Activated CD4-positive, CD25-positive, alpha-beta regulatory T cell treated with anti-CD3 and anti-CD28 coated beads, Interleukin-2, amount 50 U/mL, for 16 hours (primary cell): ENCODE data around the gene TSPAN16.

Source experiments
- DNase-seq: peaks from one replicate; pipeline ENCODE4 v3.0.0-alpha.2; 2020; ENCODE audit warnings: low read depth, low spot score

The TSPAN16 gene, protein sequence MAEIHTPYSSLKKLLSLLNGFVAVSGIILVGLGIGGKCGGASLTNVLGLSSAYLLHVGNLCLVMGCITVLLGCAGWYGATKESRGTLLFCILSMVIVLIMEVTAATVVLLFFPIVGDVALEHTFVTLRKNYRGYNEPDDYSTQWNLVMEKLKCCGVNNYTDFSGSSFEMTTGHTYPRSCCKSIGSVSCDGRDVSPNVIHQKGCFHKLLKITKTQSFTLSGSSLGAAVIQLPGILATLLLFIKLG

DNA sequence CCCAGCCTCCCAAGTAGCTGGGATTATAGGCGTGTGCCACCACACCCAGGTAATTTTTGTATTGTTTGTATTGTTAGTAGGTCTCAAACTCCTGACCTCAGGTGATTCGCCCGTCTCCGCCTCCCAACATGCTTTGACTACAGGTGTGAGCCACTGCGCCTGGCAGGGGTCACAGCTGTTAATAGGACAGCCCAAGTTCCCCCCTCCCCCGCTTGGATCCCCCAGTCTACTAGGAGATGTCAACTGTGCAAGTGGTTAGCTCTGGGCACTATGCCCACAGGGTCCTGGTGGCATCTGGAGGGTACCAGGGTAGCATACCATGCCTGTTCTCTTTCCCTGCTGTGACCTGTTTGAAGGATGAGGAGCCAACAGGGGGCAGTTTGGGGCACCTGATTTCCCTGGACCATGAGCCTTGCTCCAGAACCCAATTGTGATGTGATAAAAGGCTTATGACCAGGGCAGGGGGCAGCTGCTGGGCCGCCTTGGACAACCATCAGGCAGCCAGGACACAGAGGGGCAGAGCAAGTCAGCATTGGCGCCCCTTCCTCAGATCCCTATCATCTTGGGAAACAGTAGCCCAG lies at the start of gene TSPAN16:
TSPAN16 (plus strand) TSS at position 496 of the 581 bp plus-strand sequence. CDS start 138 bp downstream, outside the sequence.
- no peak for DNase-seq

DNA sequence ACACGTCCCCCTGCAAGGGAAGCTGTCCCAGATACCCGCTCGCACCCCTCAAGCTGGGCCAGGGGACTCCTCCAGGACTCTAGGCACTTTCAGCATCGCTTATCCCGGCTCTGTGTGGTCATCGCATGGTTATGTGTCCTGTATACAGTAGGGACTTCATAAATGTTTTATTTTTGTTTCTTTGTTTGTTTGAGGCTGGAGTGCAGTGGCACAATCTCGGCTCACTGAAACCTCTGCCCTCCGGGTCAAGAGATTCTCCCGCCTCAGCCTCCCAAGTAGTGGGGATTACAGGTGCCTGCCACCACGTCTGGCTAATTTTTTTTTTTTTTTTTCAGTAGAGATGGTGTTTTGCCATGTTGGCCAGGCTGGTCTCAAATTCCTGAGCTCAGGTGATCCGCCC lies 49.0 kb upstream of the TSPAN16 start:
- no peak for DNase-seq

DNA sequence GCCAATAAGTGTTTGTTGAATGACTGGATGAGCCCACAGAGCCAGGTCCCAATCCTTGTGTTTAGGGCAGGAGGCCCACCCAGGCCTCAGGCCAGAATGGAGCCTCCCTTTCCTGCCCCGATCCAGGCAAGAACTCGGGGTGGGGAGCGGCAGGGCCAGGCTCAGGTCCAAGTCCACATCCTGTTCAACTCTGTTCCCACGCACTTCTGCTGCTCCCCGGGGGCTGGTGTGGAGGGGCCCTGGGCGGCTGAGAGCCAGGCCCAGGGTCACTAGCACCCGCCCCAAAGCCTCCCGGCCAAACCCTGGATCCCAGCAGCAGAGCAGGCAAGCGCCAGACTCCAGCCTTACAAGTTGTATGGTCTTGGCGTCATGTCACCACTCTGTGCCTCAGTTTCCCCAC lies 48.6 kb upstream of the TSPAN16 start:
- DNase-seq = no peak

DNA sequence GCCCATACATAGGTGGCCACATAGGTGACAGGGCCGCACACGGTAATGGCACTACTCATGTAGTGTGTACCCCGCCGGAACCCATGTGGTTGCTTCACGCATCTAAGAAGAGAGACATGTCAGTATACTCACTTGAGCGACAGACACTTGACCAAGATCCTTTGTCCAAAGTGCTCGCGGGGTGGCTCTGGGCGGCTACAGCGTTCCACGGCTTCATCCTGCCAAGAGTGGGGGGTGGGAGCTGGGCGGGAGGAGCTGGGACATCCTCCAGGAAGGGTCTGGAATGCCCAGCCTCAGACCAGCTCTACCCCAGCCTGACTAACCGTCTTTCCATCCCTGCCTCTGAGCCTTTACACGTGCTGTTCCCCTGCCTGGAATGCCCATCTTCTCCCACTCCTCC lies 48.0 kb upstream of the TSPAN16 start:
- DNase-seq = no peak

DNA sequence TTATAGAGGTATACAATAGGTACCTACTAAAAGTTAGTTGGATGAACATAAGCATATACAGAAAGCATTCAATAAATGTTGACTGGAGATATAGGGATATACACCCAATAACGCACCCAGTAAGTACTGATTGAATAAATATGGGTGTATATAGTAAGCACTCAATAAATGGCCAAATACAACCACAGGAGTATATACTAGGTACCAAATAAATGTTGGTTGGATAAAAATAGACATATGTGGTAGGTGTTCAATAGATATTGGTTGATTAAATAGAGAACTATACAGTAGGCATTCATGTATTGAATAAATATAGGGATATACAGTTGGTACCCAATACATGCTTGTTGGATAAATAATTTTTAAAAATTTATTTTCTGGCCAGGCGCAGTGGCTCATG lies 47.1 kb upstream of the TSPAN16 start:
- DNase-seq = no peak

DNA sequence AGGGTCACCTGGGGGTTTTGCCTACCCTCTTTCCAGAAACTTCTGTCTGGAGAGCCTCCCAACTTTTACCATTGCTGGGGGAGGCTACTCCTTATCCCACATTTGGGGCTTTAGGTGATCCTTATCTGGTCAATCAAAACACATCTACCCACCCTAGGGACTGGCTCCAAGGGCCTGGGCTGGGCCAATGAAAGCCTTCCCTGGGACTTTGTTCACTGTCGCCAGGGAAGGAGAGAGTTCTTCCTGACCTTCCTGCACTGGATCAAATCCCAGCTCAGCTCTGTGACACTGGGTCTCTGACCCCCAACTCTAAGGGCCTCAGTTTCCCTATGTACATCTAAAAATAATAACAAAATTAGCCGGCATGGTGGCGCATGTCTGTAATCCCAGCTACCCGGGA lies 44.7 kb upstream of the TSPAN16 start:
- DNase-seq = no peak

DNA sequence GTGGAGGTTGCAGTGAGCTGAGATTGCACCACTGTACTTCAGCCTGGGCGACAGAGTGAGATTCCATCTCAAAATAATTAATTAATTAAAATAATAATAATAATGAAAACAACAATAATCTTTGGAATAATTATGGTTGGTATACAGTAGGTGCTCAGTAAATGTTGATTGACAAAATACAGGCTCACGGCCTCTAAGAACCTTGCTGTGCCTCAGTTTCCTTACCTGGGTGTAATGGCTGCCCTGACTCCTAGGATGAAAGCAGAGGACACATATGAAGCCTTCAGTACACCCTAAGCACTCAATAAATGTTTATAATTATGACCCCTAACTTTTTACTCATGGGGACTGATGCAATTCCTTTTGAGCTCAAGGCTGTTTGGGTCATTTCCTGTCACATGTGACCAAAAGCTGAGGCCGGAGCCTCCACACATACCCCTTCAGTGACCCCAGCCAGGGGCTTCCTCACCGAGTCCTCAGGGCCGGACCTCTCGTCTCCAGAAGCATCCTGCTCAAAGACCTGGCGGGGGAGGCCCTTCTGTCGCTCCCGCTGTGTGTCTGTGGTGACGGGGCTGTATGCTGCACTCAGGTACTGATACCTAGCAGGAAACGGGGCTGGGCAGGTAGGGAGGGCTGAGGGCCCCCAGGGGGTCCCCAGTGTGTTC lies 44.2 kb upstream of the TSPAN16 start:
- no peak for DNase-seq

DNA sequence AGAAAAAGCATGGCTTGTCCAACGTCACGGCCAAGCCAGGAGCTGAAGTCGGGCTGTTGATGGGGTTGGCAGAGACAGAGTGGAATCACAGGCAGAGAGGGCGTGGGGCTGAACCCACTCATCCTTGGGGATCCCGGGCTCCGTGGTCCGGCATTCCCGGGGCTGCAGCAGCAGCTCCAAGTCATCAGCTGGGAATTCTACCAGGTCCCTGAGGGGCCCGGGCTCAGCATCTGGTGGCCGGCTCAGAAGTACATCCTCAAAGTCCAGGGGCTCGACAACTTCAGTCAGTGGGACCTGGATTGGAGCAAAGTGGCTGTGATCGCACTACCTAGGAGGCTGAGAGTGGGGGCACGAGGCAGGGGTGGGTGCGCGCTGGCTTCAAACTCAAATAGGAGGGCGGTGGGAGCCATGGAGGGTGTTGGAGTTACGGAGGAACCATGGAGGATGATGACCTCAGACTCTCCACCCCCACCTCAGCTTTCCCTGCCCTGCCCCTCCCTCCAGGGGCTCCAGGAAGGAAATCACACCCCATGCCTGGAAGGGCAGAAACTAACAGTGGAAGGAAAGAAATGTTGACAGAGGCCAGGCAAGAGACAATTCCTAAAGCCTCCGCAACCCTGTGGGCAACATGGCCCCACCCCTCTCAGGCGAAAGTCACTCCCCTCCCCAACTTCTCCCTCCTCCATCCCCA lies 43.1 kb upstream of the TSPAN16 start:
- DNase-seq = no peak

DNA sequence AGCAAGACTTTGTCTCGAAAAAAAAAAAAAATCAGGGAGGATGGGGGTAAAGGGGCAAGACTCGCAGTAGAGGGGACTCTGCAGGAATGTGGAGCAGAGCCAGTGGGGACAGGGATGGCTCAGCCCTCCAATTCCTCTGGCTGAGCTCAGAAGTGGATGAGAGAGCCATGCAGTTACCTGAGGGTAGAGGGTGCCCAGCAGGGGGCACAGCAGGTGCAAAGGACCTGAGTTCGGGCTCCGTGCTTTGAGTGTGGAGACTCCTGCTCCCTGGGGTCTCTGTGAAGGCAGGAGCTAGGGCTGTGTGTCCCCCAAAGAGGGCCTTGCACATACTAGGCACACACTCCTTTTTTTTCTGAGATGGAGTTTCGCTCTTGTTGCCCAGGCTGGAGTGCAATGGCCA lies 41.3 kb upstream of the TSPAN16 start:
- DNase-seq = no peak

DNA sequence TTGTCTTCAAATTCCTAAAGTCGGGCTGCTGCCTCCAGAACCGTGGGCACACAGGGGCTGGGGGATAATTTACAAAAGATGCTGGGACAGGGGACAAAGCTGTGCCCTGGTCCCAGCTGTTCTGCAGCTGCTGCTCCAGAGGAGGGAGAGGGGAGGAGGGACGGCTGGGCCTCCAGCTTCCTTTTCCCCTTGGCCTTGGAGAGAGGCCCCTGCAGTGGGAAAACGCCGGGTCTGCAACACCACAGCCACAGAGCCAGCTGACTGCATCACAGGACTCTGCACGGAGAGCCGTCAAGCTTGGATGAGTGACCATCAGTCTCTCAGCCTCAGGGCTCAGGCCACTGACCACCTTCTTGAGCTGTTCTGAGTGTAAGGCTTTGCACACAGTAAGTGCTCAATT lies 39.8 kb upstream of the TSPAN16 start:
- no peak for DNase-seq

DNA sequence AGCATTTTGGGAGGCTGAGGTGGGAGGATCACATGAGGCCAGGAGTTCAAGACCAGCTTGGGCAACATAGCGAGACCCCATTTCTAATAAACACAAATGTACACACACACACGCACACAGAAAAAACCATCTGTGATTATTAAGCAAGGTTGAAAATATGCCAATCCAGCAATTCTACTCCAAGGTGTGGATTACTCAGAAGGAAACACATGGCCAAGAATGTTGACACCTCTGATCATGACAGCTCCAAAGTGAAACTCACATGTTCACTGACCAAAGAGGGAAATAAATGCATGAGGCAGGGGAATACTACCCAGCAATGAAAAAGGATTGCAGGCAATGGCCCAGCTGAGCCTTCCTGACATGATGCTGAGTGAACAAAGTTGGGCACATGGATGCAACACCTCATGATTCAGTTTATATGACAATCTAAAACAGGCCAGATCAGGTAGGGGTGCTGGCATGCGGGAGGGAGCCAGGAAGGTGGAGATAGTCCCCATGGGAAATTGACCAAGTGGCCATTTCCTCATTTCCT lies 38.0 kb upstream of the TSPAN16 start:
- no peak for DNase-seq

DNA sequence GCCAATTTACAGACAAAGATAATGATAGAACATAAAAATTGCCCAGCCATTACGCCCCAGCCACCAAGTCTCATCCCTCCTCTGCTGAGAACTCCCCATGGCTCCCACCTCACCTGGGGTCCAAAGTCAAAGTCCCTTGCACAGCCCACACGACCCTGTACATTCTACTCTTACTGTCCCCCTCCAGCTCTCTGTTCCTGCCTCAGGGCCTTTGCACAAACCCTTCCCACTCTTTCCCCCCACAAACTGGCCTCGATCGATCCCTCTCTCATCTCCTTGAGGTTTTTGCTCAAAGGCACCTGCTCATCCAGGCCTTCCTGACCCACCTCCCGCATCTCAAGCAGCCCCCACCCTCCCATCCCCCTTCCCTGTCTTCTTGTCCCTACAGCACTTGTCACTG lies 35.0 kb upstream of the TSPAN16 start:
- DNase-seq = no peak

DNA sequence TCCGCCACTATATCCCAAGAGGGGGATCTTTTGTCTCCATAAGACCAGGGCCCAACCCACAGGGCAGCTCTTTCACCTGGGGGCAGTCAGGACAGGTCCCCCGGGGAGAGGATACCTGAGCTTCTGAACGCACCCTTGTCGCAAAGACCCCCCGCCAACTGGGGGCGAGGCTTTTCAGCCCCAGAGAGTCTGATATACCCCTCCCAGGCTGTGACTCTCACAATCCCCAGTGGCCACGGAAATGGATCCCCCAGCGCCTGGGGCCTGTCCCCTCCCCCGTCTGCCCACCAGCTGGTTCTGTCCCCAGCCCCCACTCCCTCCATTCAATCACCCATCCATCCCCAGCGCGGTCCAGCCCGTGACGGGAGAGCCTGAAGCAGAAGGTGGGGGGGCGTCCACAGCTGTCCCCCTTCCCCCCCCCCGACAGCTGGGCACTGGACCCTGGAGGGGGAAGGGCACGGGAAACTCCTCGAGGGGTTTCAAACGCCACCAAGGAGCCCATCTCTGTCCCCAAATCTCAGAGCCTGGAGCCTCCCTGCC lies 34.5 kb upstream of the TSPAN16 start:
- DNase-seq = no peak

DNA sequence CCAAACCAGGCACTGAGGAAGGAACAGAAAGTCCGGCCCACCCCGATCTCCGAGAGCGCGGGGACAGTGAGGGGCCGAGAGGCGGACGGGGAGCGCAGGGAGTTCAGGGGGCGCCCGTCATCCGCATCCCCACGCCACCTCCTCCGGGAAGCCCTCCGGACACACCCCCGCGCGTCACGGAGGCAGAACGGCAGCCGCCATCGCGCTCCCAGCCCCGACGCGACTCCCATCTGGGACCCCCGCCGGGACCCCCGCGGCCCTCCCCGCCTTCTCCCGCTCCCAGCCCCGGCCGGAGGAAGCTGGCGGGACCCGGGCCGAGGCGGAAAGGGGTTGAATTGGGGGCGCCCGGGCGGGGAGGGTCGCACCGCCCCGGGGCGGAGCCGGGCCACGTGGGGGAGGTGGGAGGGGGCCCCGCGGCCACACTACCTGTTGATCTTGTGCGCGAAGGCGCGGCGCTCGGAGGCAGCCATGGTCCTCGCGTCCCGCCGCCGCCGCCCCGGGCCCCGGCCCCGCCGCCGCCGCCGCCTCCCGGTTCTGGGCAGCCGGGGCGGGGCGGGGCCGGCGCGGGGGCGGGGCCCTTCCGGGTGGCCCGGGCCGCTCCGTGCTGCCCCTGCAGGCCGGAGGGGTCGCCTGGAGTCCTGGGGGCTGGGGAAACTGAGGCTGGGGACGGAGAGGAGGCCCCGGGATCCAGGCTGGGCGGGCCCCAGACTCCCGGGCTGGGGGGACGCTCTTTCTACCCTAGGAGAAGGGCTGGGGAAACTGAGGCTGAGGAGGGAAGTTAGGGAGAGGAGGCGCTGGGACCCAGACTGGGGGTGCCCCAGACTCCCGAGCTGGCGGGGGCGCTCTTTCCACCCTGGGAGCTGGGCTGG lies 33.8 kb upstream of the TSPAN16 start, which contains the start of gene DOCK6:
DOCK6 (minus strand) TSS at position 554 of the 869 bp plus-strand sequence; CDS start at position 470, 84 bp downstream.
- DNase-seq = no peak

DNA sequence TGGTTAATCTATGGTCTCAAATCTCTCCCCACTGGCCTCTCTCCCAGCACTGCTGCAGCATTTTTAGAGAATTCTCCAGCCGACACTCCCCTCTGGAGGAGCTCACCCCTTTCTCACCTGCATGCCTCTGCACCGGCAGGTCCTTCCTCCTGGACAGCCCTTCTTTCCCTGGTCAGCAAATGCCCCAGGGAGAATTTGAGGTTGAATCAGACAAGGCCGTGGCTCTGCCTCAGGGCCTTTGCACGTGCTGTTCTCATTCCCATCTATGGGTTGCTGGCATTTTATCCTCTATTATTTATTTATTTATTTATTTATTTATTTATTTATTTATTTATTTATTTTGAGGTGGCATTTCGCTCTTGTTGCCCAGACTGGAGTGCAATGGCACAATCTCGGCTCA lies 32.2 kb upstream of the TSPAN16 start:
- no peak for DNase-seq

DNA sequence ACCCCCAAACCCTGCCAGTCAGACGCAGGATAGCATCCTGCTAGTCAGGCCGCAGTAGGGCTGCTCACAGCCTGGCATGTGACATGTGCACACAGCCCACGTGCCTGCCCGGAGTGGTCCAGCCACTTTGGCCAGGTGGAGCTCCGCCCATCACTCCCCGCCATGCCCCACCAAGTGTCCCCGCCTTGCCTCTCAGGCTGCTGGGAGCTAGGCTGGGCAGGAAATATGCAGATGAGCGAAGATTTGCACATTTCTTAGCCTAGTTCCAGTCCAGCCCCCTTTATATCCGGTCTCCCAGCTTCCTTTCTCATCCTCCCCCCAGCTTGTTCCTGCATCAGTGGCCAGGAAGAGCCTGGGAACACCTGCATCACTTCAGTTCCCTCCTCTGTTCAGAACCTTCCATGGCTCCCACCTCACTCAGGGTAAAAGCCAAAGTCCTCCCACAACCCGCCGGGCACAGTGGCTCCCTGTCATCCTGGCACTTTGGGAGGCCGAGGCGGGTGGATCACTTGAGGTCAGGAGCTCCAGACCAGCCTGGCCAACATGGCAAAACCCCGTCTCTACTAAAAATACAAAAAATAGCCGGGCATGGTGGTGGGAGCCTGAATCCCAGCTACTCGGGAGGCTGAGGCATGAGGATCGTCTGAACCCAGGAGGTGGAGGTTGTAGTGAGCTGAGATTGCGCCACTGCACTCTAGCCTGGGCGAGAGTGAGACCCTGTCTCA lies 31.3 kb upstream of the TSPAN16 start:
- DNase-seq = no peak

DNA sequence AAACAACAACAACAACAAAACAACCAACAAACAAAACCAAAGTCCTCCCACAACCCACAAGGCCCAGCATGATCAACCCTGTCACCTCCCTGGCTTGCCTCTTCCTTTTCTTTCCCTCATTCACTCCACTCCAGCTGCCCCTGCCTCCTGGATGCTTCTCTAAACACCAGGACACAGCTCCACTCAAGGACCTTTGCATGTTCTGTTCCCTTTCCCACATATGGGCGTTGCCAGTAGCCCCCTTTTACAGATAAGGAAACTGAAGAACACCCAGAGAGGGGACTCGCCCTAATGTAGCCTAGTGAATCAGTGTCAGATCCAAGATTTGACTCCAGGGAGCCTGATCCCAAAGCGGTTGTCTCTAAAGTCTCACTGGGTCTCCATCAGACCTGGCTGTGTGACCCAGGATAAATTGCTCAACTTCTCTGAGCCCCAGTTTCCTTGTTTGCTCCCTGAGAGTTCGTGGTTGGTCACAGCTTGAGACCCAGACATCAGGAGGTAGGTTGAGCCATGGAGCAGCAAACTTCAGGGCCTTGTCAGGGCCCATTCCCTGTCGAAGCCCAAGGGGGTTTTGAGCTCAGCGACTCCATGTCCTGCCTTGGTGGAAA lies 30.7 kb upstream of the TSPAN16 start:
- no peak for DNase-seq

DNA sequence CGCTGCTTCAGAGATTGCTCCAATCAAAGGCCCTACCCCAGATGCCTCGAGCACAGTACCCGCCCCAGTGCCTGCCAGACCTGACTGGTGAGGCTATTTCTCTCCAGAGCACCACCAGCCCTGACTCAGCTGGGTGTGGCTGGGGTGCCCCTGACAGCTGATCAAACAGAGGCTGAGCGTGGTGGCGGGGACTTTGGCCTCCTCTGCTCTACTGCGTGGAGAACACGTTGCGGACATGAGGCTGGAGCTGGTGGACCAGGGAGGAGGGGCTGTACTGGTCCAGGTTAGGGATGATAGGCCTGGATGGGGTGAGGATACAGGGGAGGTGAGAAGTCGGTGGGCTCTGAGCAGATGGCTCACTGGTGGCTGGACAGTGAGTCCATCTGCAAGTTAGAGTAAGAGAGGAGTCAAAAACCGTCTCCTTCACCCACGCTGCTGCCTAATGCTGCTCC lies 30.1 kb upstream of the TSPAN16 start:
- no peak for DNase-seq

DNA sequence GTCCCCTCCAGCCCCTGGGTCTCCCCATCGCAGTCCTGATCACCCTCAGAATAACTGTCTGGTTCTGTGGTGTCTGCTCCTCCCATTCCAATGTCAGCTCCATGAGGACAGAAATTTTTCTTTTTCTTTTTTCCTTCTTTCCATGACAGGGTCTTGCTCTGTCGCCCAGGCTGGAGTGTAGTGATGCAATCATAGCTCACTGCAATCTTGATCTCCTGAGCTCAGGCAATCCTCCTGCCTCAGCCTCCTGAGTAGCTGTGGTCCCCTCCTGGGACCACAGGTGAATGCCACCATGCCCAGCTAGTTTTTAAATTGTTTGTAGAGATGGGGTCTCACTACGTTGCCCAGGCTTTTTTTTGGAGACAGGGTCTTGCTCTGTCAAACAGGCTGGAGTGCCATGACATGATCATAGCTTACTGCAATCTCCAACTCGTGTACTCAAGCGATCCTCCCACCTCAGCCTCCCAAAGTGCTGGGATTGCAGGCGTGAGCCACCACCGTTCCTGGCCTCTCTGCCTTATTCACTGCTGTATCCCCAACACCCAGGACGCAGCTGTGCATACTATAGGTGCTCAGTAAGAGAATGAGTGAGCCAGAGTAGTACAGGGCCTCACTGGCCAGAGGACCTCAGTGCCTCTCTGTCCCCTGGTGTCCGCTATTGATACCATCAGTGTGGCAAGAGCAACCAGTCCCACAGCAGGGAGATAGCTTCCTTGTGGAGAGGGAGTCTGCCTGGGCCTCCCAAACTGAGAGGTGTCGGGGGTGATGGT lies 28.5 kb upstream of the TSPAN16 start:
- DNase-seq = no peak
